Fibroblast of the aortic adventitia (primary cell): ENCODE results near the gene TERT. TPM values are rescaled to one million over a fixed set of nuclear protein-coding genes. Genes with fewer than 3 reads are reported as not detected.

Experiments used
- DNase-seq: peaks from one replicate; pipeline ENCODE4 v3.0.0-alpha.2; 2010; ENCODE audit warnings: low read depth
- H3K4me3 ChIP-seq: 2 replicates; pipeline ENCODE4 v1.5.1; 2011; ENCODE audit warnings: low read depth, mild to moderate bottlenecking, control low read depth, low read length, moderate library complexity
- CTCF ChIP-seq: IDR thresholded peaks from 2 replicates; pipeline ENCODE4 v1.5.1; 2011; ENCODE audit warnings: mild to moderate bottlenecking, low read length, control low read depth, inconsistent platforms; ENCODE audit not compliant: insufficient read depth
- total RNA-seq: library from RNA; depleted of rRNA; stranded (reverse); fragments of >200 nt; gene quantifications from 2 replicates; pipeline ENCODE4 v1.2.3, GENCODE V29; 2012; ENCODE audit warnings: low replicate concordance

The TERT gene
- total RNA-seq, 1 donor = not detected

GRCh38 chr5:1274471-1274870 is 20.4 kb downstream of the TERT start:
- DNase-seq = no peak
- no peak for TF ChIP-seq CTCF
- H3K4me3 ChIP-seq = no peak overlapping the region

- TF ChIP-seq CTCF = no peak
- DNase-seq = no peak
- no peak overlapping the region for H3K4me3 ChIP-seq
Measured at GRCh38 chr5:1273745-1274144, 21.1 kb downstream of the TERT start.

- H3K4me3 ChIP-seq = no peak overlapping the region
- no peak for TF ChIP-seq CTCF
- DNase-seq = no peak
Measured at GRCh38 chr5:1272201-1272600, 22.7 kb downstream of the TERT start.

GRCh38 chr5:1270933-1271914 is 23.6 kb downstream of the TERT start:
- no peak overlapping the region for H3K4me3 ChIP-seq
- TF ChIP-seq CTCF = no peak
- DNase-seq = no peak

- no peak for TF ChIP-seq CTCF
- DNase-seq = no peak
- H3K4me3 ChIP-seq = no peak overlapping the region
Measured at GRCh38 chr5:1270426-1270825, 24.4 kb downstream of the TERT start.

GRCh38 chr5:1268666-1269065 is 26.2 kb downstream of the TERT start:
- no peak overlapping the region for H3K4me3 ChIP-seq
- DNase-seq = no peak
- TF ChIP-seq CTCF = no peak
